Measurements from ENCODE around the gene KCNH3. TPM values are rescaled to one million over a fixed set of nuclear protein-coding genes. Genes with fewer than 3 reads are reported as not detected.

Gene KCNH3
- total RNA-seq, 1 donor from 2014 or later: 1.6 TPM

DNA sequence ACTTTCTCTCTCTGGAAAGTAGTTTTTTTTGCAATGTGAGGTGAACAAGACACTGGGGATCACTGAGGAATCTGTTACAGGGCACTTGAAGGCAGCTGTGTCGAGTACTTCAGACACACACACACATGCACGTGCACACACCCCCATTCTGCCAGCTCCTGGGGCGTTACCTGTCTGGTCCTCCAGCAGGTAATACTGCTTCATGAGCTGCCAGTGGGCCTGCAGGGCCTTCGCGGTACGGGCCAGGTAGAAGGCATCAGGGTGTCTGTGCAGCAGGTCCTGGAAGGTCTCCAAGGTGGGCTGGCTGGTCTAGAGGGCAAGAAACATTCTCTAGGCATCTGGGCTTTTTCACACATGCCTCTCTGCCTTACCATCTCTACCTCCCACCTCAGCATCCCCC is 24.0 kb downstream of the KCNH3 start:
- no peak overlapping the region for H3K4me3 Mint-ChIP-seq
- no peak for DNase-seq (ENCODE audit: low spot score)
- no peaks in the 10 kb centered on the region for H3K9me3 Mint-ChIP-seq
- no peak overlapping the region for H3K27ac Mint-ChIP-seq
- intact Hi-C loops (cut with micrococcal nuclease): loop anchor here (10.0 kb wide), 1 partner anchor 462 kb away; the partner anchor contains the start of gene RACGAP1
- no peaks in the 10 kb centered on the region for H3K27me3 Mint-ChIP-seq (ENCODE audit: insufficient read depth)
- peaks cover 47% of the 10 kb centered on the region for H3K4me1 Mint-ChIP-seq (ENCODE audit: low read depth)
- peaks cover 34% of the 10 kb centered on the region for H3K36me3 Mint-ChIP-seq (ENCODE audit: low read depth)

DNA sequence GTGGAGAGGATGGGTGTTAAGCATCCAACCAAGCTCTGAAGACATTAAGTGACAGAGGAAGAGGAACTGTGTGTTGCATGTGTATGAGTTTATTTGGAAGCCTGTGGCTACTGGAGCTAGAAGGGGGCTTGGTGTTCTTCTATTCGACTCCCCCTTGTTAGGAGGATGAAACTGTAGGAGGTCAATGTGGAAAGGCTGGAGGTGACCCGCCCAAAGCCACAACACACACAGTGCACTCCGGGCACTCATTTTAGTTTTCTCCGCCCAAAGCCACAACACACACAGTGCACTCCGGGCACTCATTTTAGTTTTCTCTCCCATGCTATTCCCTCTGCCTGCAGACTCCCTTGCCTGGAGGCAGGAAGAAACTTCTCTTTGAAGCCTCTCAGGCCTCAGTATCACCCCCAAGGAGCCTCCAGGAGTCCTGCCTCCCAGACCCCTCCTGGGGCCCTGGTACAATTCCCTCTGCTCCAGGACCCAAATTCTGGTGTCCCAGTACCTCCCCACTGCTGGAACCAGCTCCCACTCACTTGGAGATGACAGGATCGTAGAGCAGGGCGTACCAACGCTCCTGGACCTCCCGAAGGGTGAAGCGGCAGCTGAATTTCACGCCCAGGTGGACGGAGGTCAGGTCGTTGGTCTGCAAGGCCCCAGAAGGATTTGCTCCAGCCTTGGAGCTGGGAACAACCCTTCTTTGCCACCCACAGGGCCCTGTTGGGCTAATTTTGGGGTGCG is 25.3 kb downstream of the KCNH3 start:
- H3K27ac Mint-ChIP-seq: peak overlapping the region; percentile 22
- peak overlapping the region; percentile 53 for H3K4me3 Mint-ChIP-seq
- DNase-seq (ENCODE audit: low spot score): no peak
- H3K36me3 Mint-ChIP-seq (ENCODE audit: low read depth): peaks cover 33% of the 10 kb centered on the region
- intact Hi-C loops (cut with micrococcal nuclease): loop anchor here (10.0 kb wide), 1 partner anchor 461 kb away; the partner anchor contains the start of gene RACGAP1
- H3K27me3 Mint-ChIP-seq (ENCODE audit: insufficient read depth): no peaks in the 10 kb centered on the region
- peaks cover 55% of the 10 kb centered on the region for H3K4me1 Mint-ChIP-seq (ENCODE audit: low read depth)
- H3K9me3 Mint-ChIP-seq: no peaks in the 10 kb centered on the region

DNA sequence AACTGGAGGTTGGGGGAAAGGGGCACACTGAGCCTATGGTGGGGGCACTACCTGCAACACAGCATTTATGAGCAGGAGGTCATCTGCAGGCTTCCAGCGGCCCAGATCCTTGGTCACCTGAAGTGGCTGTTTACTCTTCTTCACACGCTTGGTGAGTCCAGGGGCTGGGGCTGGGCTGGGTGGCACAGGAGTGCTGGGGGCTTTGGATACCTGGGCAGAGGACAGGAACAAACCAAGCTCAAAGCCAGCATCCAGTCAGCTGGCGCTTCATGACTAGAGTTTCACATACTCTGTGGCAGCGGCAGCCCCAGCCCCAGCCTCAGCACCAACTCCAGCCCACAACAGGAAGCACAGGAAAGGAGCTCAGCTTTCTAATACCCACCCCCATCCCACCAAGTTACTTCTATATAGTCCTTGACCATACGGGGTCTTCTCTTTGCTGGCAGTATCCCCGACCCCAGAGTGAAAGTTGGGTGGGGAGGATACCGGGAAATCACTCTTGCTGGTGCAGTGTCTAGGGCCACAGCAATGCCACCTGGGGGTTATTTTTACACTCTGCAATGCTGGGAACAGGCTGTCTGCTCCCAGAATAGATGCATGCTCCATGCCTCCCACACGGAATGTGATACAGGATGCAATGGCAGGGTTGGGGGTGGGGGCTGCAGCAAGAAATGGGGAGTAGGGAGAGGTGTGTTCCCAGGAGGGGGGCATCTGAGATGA is 26.0 kb downstream of the KCNH3 start:
- intact Hi-C loops (cut with micrococcal nuclease): loop anchor here (5.0 to 10.0 kb wide), 4 partner anchors 277 to 460 kb away; partner anchors contain the start of genes BCDIN3D, RACGAP1, TUBA1A and TUBA1B
- Mint-ChIP-seq H3K27me3 (ENCODE audit: insufficient read depth) (no peaks in the 10 kb centered on the region), H3K9me3 (no peaks in the 10 kb centered on the region), H3K36me3 (ENCODE audit: low read depth) (peaks cover 27% of the 10 kb centered on the region), H3K27ac (no peak overlapping the region), H3K4me3 (peak overlapping the region; percentile 53), H3K4me1 (ENCODE audit: low read depth) (peaks cover 55% of the 10 kb centered on the region)
- DNase-seq (ENCODE audit: low spot score): no peak

DNA sequence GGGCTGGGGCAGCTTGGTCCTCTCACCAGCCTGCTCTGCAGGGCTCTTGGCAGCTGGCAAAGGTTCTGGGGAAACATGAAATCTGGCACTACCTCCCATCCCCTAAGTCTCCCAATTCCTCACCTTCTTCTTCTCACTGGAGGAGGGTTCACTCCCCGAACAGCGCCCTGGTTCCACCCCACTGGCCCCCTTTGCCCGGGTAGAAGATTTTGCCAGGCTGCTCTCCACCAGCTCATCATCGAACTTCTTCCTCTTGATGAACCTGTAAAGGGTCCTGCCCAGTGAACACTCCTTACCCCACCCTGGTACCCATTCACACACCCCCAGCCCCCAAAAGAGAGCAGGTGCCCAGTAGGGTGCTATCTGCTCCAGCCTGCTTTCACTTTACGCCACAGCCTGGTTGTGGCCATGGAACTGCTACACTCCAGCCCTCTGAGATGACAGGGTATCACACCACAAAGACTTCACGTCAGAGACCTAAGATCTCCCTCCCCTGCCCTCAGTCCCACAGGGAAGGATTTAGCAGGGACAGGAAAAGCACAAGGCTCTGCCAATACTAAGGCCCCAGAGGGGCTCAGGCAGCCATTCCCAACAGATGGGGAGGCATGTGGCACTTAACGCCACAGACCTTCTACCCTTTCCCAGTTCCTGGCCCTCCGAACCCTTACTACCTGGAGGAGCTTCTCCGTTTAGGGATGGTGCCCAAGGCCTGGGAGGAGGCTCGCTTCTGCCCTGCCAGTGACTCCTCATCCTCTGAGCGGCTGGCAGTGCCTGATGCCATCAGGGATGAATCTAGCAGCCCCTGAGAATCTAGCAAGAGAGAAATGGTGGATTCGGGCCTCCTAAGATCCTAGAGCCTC is 26.8 kb downstream of the KCNH3 start:
- Mint-ChIP-seq H3K36me3 (ENCODE audit: low read depth) (peaks cover 26% of the 10 kb centered on the region), H3K4me1 (ENCODE audit: low read depth) (peaks cover 56% of the 10 kb centered on the region), H3K4me3 (peak overlapping the region; percentile 53), H3K9me3 (no peaks in the 10 kb centered on the region), H3K27ac (peak overlapping the region; percentile 26), H3K27me3 (ENCODE audit: insufficient read depth) (no peaks in the 10 kb centered on the region)
- intact Hi-C loops (cut with micrococcal nuclease): loop anchor here (5.0 to 10.0 kb wide), 4 partner anchors 277 to 459 kb away; partner anchors contain the start of genes BCDIN3D, RACGAP1, TUBA1A and TUBA1B
- DNase-seq (ENCODE audit: low spot score): no peak

DNA sequence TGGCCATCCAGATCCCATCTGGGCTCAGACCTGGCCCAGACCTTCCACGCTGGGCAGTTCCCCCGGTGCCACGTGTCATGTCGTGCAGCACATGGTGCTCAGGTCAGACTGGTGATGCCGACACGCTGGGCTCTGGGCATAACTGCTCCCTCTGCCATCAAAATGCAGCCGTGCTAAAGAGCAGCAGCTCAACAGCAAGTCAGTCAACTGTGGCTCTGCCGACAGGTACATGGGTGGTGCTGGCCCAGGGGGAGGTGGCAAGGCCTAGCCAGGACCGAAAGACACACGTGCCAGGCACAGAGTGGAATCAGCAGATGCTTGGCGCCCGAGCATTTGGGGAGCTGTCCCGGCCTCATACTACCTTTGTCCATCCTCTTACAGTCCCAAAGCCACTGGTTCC is 27.5 kb downstream of the KCNH3 start:
- H3K4me3 Mint-ChIP-seq: peak overlapping the region; percentile 95

DNA sequence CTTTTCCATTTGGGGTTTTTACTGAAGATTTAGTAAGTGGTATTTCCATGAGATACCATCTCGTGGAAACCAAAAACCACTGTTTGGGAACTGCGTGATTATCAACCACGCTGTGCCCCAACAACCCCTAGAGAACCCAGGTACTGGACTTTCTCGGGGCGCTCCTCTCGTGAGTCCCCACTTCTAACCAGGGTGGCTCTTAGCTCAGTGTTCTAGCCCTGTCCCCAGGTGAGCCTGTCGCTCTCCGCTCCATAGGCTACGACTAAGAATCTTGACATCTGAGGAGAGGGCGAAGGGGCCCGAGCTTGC is 28.4 kb downstream of the KCNH3 start:
- Mint-ChIP-seq H3K36me3 (ENCODE audit: low read depth) (peaks cover 19% of the 10 kb centered on the region), H3K4me3 (peak overlapping the region; percentile 95), H3K9me3 (no peaks in the 10 kb centered on the region), H3K4me1 (ENCODE audit: low read depth) (peaks cover 57% of the 10 kb centered on the region), H3K27me3 (ENCODE audit: insufficient read depth) (no peaks in the 10 kb centered on the region), H3K27ac (peak overlapping the region; percentile 96)
- DNase-seq (ENCODE audit: low spot score): no peak
- intact Hi-C loops (cut with micrococcal nuclease): loop anchor here (1.0 to 10.0 kb wide), 5 partner anchors 200 to 458 kb away; partner anchors contain the start of genes BCDIN3D, RACGAP1, SPATS2 and TUBA1A

More for the DNA sequence above, 27.5 kb downstream of the KCNH3 start:
- Mint-ChIP-seq H3K27ac (no peak overlapping the region), H3K9me3 (no peaks in the 10 kb centered on the region), H3K36me3 (ENCODE audit: low read depth) (peaks cover 22% of the 10 kb centered on the region), H3K4me1 (ENCODE audit: low read depth) (peaks cover 57% of the 10 kb centered on the region), H3K27me3 (ENCODE audit: insufficient read depth) (no peaks in the 10 kb centered on the region)
- intact Hi-C loops (cut with micrococcal nuclease): loop anchor here (5.0 to 10.0 kb wide), 4 partner anchors 276 to 458 kb away; partner anchors contain the start of genes BCDIN3D, RACGAP1, TUBA1A and TUBA1B
- DNase-seq (ENCODE audit: low spot score): no peak

DNA sequence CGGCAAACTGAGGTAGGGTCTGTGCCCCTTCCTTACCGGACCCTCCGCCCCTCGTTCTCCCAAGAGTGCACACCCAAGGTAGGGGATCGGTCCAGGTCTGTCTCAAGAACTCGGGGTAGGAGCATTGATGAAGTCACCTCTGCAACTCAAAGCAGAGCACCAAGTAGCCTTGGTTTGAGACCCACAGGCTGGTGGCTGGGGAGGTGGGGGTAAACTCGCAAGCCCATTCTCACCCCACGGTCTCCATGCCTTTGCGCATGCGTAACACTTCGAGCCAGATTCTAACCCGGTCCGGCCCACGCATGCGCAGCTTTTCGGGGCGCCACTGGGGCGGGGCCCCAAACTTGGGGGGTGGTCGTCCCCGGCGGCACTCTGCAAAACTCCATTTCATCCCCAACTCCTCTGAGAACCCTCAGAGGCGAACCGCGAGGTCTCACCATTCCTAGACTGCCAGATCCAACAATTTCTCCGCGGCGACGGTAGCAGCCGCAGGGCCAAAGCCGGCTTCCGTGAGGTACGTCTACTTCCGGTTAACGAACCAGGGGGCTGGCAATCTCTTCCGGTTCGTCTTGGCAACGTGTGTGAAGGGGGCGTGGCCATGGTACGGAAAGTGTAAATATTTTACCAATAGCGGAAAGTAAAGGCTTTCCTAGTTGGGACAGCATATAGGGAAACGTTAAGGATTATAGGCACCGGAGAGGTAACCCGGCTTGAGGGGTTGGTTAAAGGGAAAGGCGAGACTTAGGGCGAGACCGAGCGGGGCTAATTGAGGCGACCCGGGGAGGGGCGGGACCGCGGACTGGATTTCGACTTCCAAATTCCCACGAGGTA is 29.0 kb downstream of the KCNH3 start, which contains the start of gene MCRS1:
Gene MCRS1 (minus strand): TSS at position 532 of the 831 bp plus-strand sequence. CDS start 1,411 bp downstream, outside the sequence.
- intact Hi-C loops (cut with micrococcal nuclease): loop anchor here (1.0 to 10.0 kb wide), 11 partner anchors 12 to 457 kb away; partner anchors contain the start of genes BCDIN3D, FMNL3, PRPF40B and RACGAP1
- Mint-ChIP-seq H3K27ac (peak within 1 kb of the TSS; percentile 96), H3K4me3 (peak within 1 kb of the TSS; percentile 95), H3K9me3 (no peaks in the 10 kb centered on the region), H3K36me3 (ENCODE audit: low read depth) (peaks cover 15% of the 10 kb centered on the region), H3K27me3 (ENCODE audit: insufficient read depth) (no peaks in the 10 kb centered on the region), H3K4me1 (ENCODE audit: low read depth) (peaks cover 57% of the 10 kb centered on the region)
- peak; percentile 85 for DNase-seq (ENCODE audit: low spot score)

DNA sequence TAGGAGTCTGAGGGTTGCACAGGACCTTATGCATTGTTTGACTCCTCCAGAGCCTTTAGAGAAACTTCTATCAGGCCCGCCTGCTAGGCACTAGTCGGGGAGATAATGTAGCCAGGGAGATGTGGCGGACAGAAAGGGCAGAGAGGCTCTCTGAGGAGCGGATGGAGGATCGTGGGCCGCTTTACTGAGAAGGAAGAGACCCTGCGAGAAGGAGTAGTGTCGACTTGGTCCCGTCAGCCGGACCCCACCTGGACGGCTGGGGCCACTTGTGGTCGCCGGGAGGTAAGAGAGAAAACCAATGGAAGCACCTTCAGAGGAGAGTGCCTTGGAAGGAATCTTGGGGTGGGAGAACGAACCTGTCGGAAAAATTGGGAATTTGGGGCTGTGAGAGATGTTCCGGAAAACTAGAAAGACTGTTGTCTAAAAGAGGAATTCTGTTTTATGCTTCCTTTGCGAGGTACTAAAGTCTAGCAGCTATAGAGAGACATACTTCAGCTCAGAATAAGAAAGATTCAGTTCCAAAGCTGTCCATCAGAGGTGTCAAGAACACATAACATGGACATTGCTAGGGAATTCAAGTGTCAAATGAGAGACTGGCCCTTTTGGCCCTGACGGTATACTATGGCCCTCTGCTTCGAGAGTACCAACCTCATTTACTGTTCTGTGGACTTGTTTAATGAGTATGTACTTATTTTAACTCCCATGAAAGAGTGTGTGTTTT is 29.8 kb downstream of the KCNH3 start:
- no peak for DNase-seq (ENCODE audit: low spot score)
- Mint-ChIP-seq H3K36me3 (ENCODE audit: low read depth) (peaks cover 13% of the 10 kb centered on the region), H3K27me3 (ENCODE audit: insufficient read depth) (no peaks in the 10 kb centered on the region), H3K4me1 (ENCODE audit: low read depth) (peaks cover 53% of the 10 kb centered on the region), H3K9me3 (no peaks in the 10 kb centered on the region), H3K4me3 (peak overlapping the region; percentile 95), H3K27ac (peak overlapping the region; percentile 96)
- intact Hi-C loops (cut with micrococcal nuclease): loop anchor here (1.0 to 10.0 kb wide), 10 partner anchors 12 to 456 kb away; partner anchors contain the start of genes BCDIN3D, FMNL3, PRPF40B and RACGAP1

DNA sequence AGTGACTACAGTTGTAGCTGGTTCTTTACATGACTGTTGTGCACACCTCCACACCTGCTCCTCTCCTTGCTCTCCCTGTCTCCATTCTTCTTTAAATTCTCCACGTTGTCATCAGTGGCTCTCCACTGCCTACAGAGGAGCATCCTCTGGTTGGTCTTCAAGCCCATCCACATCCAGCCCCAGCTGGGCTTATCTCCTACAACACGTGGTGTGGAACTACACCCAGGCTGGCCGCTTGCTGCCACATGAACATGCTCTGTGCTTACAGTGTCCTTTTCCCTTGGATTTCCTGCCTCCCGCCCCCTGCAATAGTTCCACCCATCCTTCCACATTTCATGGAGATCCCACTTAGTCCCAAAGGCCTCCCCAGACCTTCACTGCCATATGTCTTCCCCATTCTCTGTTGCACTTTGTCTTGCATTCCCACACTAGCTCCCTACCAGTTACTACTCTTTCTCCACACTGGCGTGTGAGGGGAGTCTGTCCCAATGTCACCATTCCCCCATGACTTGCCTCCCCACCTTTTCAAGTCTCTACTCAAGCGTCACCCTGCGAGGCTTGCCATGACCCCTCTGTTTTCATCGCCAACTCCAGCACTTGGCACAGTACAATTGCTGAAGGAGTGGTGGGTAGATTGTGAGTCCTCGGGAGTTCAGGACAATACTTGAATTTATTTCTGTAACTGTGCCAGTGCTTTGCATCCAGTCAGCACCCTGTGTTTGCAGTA is 38.9 kb downstream of the KCNH3 start:
- no peak for DNase-seq (ENCODE audit: low spot score)
- intact Hi-C loops (cut with micrococcal nuclease): no loop called here

DNA sequence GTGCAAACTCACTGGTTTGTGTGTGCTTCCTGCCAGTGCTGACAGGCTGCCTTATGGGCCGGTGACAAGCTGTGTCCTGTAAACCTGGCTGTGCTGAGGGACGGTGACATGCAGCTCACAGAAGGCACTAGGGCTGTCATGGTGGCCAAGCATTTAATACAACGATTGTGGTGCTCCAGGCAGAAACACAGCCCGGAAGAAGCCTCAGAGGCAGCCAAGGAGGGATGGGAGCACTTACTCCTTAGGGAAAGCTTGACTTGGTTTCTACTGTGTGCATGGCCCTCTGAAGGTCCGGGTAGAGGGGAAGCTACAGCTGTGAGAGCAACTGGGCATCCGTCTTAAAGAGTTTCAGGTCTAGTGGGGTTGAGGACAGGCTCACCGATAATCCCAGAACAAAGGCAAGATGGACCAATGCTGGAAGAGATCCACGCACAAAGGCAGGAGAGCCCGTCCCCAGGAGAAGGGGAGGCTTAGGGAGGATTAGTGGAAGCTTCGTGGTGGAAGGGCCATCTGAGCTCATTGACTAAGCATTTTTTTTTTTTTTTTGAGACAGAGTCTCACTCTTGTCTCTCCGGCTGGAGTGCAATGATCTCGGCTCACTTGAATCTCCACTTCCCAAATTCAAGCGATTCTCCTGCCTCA is 39.8 kb downstream of the KCNH3 start:
- intact Hi-C loops (cut with micrococcal nuclease): no loop called here
- DNase-seq (ENCODE audit: low spot score): no peak
- Mint-ChIP-seq H3K27ac (no peak overlapping the region), H3K36me3 (ENCODE audit: low read depth) (peaks cover 5% of the 10 kb centered on the region), H3K9me3 (no peaks in the 10 kb centered on the region), H3K4me3 (no peak overlapping the region), H3K27me3 (ENCODE audit: insufficient read depth) (no peaks in the 10 kb centered on the region), H3K4me1 (ENCODE audit: low read depth) (peaks cover 23% of the 10 kb centered on the region)

More for the DNA sequence above, 38.9 kb downstream of the KCNH3 start:
- H3K36me3 Mint-ChIP-seq (ENCODE audit: low read depth): peaks cover 5% of the 10 kb centered on the region
- H3K9me3 Mint-ChIP-seq: no peaks in the 10 kb centered on the region
- no peaks in the 10 kb centered on the region for H3K27me3 Mint-ChIP-seq (ENCODE audit: insufficient read depth)
- H3K4me3 Mint-ChIP-seq: no peak overlapping the region
- H3K4me1 Mint-ChIP-seq (ENCODE audit: low read depth): peaks cover 23% of the 10 kb centered on the region
- H3K27ac Mint-ChIP-seq: no peak overlapping the region

Measured in activated T-helper 1 cell treated with anti-CD3 and anti-CD28 coated beads, Interleukin-12 subunit alpha, Interleukin-12 subunit beta, Interleukin-2, Interleukin-4 antibody, amounts not matched to agents 30 ng/mL and 10 ng/mL and 1 ng/mL, durations not matched to agents 14 hours and 24 hours and 36 hours (primary cell).